Mucosa of descending colon (tissue), 3 donors: Measurements from ENCODE around the gene FAM9C. TPM values are rescaled to one million over a fixed set of nuclear protein-coding genes. Genes with fewer than 3 reads are reported as not detected.

Experiments used
- ATAC-seq: fragments of 200-7000 bp; cut with Tn5 transposase; one replicate; pipeline ENCODE4 v1.9.1; 2020; ENCODE audit warnings: mild to moderate bottlenecking, moderate library complexity
- DNase-seq, 3 donors: peaks; one replicate each; pipeline ENCODE4 v3.0.0-alpha.2; 2020
- H3K36me3 ChIP-seq: fragments of 200-600 bp; one replicate; pipeline ENCODE4 v1.8.0; 2021; ENCODE audit warnings: low read depth, mild to moderate bottlenecking
- H3K4me1 ChIP-seq: fragments of 200-600 bp; one replicate; pipeline ENCODE4 v1.8.0; 2021; ENCODE audit warnings: low read depth, mild to moderate bottlenecking
- H3K4me3 ChIP-seq: fragments of 200-600 bp; one replicate; pipeline ENCODE4 v1.8.0; 2021; ENCODE audit warnings: mild to moderate bottlenecking
- H3K9me3 ChIP-seq: fragments of 200-600 bp; one replicate; pipeline ENCODE4 v1.8.0; 2021; ENCODE audit warnings: mild to moderate bottlenecking
- CTCF ChIP-seq: fragments of 200-600 bp; IDR thresholded peaks from one replicate; pipeline ENCODE4 v1.8.0; 2022; ENCODE audit warnings: antibody characterized with exemption, mild to moderate bottlenecking
- intact Hi-C, 2 donors: fragments of 100-400 bp; cut with DNase I in 1 of 2; cut with micrococcal nuclease in 1 of 2; formaldehyde crosslinking; loops; one replicate each; pipeline versions ENCODE4 v1.11.0 to v1.11.1; 2022; cut with DNase I, micrococcal nuclease
- total RNA-seq, 3 donors: library from RNA; stranded (reverse); fragmentation: NEBNext Ultra II Directional in 2 of 3; extraction: Animal tissue kit (Norgen Biotek cat#: 25700) in 2 of 3; gene quantifications; one replicate each; pipeline versions ENCODE4 v1.2.1 to v1.2.4, GENCODE V29; 2021 to 2023
- donor health status: DM: no; HTN: no; CAD: no; lungs with moderate emphysema.
- donor health status: DM: no; HTN: no; CAD: no.
- donor health status: DM: no; HTN: yes; CAD: no.

Gene FAM9C
- total RNA-seq, 3 donors from 2014 or later = 0.13 TPM; not detected in 2

DNA sequence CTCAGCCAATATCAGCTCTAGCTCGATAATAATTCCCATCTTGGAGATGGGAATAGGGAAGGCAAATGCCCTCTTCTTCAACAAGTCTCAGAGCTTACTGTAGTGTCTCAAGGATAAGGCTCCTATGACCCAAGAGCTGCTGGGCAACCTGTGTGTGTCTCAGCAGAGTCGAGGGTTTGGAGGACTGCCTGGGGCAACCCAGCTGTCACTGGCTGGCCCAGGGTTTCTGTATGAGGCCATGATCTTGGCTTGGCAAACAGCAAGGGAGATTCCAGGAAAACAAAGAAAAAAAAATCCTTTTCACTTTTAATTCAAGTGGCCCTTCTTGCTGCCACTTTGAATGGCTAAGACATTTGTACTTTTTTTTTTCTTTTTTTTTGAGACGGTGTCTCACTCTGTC is 35.1 kb downstream of the FAM9C start:
- Histone ChIP-seq H3K36me3 (no peaks in the 10 kb centered on the region), H3K9me3 (no peaks in the 10 kb centered on the region), H3K4me3 (no peak overlapping the region), H3K4me1 (no peaks in the 10 kb centered on the region)
- intact Hi-C loops = no loop called here
- no peak for TF ChIP-seq CTCF
- ATAC-seq (no peak), DNase-seq (peak in 1 of 3 donors; percentile 47)

- H3K9me3 ChIP-seq = no peaks in the 10 kb centered on the region
- no peaks in the 10 kb centered on the region for H3K36me3 ChIP-seq
- no peaks in the 10 kb centered on the region for H3K4me1 ChIP-seq
- ATAC-seq (no peak), DNase-seq (no peak)
- intact Hi-C loops = no loop called here
- TF ChIP-seq CTCF = no peak
- no peak overlapping the region for H3K4me3 ChIP-seq
Measured at GRCh38 chrX:13008851-13009250, 35.6 kb downstream of the FAM9C start.

- ATAC-seq (no peak), DNase-seq (no peak)
- Histone ChIP-seq H3K4me3 (no peak overlapping the region), H3K36me3 (no peaks in the 10 kb centered on the region), H3K9me3 (no peaks in the 10 kb centered on the region), H3K4me1 (peaks cover 2% of the 10 kb centered on the region)
- intact Hi-C loops = no loop called here
- TF ChIP-seq CTCF = no peak
Measured at GRCh38 chrX:13008189-13008533, 36.3 kb downstream of the FAM9C start.

DNA sequence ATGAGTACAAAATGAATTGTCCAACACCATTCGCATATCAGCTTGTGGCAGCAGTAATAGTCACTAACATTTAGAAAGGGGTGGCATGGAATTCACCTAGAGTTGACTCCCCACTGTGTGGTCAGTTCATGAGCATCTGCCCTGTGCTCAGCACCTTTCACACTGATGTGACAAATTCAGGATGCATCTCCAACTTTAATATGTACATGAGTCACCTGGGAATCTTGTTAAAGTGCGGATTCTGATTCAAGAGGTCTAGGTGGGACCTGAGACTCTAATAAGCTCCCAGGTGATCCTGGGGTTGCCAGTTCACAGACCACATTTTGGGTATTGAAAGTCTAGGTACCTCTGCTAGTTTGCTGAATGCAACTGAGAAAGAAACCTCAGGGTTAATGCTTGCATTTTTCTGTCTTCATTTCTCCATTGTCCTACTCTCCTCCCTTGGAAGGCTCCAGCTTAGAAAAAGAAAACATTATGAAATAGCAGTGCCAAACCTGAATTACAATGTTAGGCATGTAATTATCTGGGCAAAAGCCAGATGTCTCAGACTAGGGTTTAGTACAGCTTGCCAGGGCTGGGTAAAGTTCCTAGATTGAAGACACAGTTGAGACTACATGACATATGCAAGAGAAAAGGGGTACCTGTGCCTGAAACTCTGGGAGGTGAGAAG is 36.8 kb downstream of the FAM9C start:
- peaks cover 4% of the 10 kb centered on the region for H3K4me1 ChIP-seq
- intact Hi-C loops = no loop called here
- H3K4me3 ChIP-seq = no peak overlapping the region
- TF ChIP-seq CTCF = no peak
- H3K36me3 ChIP-seq = no peaks in the 10 kb centered on the region
- no peaks in the 10 kb centered on the region for H3K9me3 ChIP-seq
- ATAC-seq = peak; percentile 55
- no peak for DNase-seq

DNA sequence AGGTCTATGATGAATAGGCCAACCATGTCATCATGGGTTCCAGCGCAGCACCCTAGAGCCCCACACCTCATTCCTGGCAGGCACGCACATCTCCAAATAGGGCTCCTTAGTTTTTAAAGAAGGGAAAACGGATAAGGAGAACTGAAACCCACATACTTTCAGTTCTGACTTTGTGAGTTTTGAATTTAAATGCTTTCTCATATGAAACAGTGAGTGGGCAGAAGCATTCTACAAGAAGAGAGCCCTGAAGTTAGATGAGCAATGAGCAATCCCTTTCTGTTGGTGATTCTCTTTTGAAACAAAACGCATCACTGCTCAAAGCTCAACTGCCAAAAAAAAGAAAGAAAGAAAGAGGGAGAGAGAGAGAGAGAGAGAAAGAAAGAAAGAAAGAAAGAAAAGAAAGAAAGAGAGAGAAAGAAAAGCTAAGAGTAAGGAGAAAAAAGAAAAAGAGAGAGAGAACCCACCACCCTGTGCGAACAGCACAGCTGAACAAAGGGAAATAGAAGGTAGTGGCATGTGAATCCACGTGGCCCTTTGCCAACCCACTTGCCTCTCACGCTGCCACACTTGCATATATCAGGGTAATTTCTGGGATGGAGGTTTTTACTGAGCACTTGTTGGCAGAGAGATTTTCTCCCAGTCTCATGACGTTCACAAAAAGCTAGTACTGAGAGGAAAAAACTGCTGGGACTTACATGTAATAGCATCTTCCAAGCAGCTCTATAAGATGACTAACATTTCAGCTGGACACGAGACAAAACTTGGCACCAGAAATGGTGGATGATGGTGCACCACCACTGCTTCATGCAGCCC is 38.6 kb downstream of the FAM9C start:
- H3K36me3 ChIP-seq = no peaks in the 10 kb centered on the region
- H3K9me3 ChIP-seq = no peaks in the 10 kb centered on the region
- H3K4me1 ChIP-seq = peaks cover 13% of the 10 kb centered on the region
- no peak for ATAC-seq
- peak in 1 of 3 donors; percentile 51 for DNase-seq
- H3K4me3 ChIP-seq = no peak overlapping the region
- intact Hi-C loops = no loop called here
- TF ChIP-seq CTCF = no peak
